Stimulated activated CD4-positive, alpha-beta T cell treated with anti-CD3 and anti-CD28 coated beads, Interleukin-4, amount 100 ng/mL, for 48 hours (primary cell): Measurements from ENCODE around the gene NR1D2.
A peak's percentile ranks its signal among the peaks of the same experiment; 100 is the strongest.

Experiments used
- DNase-seq, 2 donors: peaks; one replicate each; pipeline ENCODE4 v3.0.0-alpha.2; 2020; ENCODE audit warnings: low read depth in 2 of 2

The NR1D2 gene

GRCh38 chr3:23931597-23931996 lies 13.5 kb upstream of the NR1D2 start:
- no peak for DNase-seq

- no peak for DNase-seq
Measured at GRCh38 chr3:23932571-23932970, 12.5 kb upstream of the NR1D2 start.

GRCh38 chr3:23934253-23934652 lies 10.8 kb upstream of the NR1D2 start:
- DNase-seq, result no peak

GRCh38 chr3:23937296-23937695 lies 7.8 kb upstream of the NR1D2 start:
- DNase-seq, result no peak

- DNase-seq, result no peak
Measured at GRCh38 chr3:23938688-23939087, 6.4 kb upstream of the NR1D2 start.

GRCh38 chr3:23940775-23941174 lies 4.3 kb upstream of the NR1D2 start:
- DNase-seq, result no peak

GRCh38 chr3:23941440-23941839 lies 3.6 kb upstream of the NR1D2 start:
- DNase-seq, result no peak

GRCh38 chr3:23942546-23942945 lies 2.5 kb upstream of the NR1D2 start:
- DNase-seq, result no peak

GRCh38 chr3:23944007-23944783 lies 891 bp upstream of the NR1D2 start:
- DNase-seq, result no peak

- DNase-seq, result no peak
Measured at GRCh38 chr3:23945663-23945912, 502 bp downstream of the NR1D2 start.

GRCh38 chr3:23945913-23946687 lies 1.0 kb downstream of the NR1D2 start:
- DNase-seq, result peak; percentile 92 to 95

GRCh38 chr3:23948761-23949160 lies 3.7 kb downstream of the NR1D2 start:
- DNase-seq, result no peak

- DNase-seq, result no peak
Measured at GRCh38 chr3:23949784-23950183, 4.7 kb downstream of the NR1D2 start.

- DNase-seq, result no peak
Measured at GRCh38 chr3:23950293-23950692, 5.2 kb downstream of the NR1D2 start.

GRCh38 chr3:23952646-23953045 lies 7.6 kb downstream of the NR1D2 start:
- DNase-seq, result no peak

- no peak for DNase-seq
Measured at GRCh38 chr3:23953523-23953922, 8.4 kb downstream of the NR1D2 start.

- DNase-seq, result no peak
Measured at GRCh38 chr3:23954144-23954543, 9.1 kb downstream of the NR1D2 start.

- DNase-seq, result no peak
Measured at GRCh38 chr3:23956701-23957100, 11.6 kb downstream of the NR1D2 start.

- DNase-seq, result peak in 1 of 2 donors; percentile 10
Measured at GRCh38 chr3:23959135-23959900, 14.2 kb downstream of the NR1D2 start.

GRCh38 chr3:23960649-23961048 lies 15.6 kb downstream of the NR1D2 start:
- DNase-seq, result no peak

GRCh38 chr3:23961066-23961465 lies 16.0 kb downstream of the NR1D2 start:
- no peak for DNase-seq

GRCh38 chr3:23961913-23962312 lies 16.8 kb downstream of the NR1D2 start:
- DNase-seq, result no peak
